Kidney (tissue), 14 donors: ENCODE data around the gene SPRY4. TPM values are rescaled to one million over a fixed set of nuclear protein-coding genes. Genes with fewer than 3 reads are reported as not detected.
A peak's percentile ranks its signal among the peaks of the same experiment; 100 is the strongest.
"Not testable (repeated sequence)": the region's sequence is repeated elsewhere in the genome, so short reads cannot be mapped to it uniquely, and the experiment has no call there.

ENCODE experiments used
- DNase-seq, 5 donors: peaks; one replicate each; pipeline ENCODE4 v3.0.0-alpha.2; 2013 to 2020
- FAIRE-seq: peaks from 2 replicates; lab custom pipeline; 2012; peaks lifted over from hg19 to GRCh38; lab: Jason Lieb, UNC
- H3K27ac ChIP-seq, 2 donors: one replicate each; pipeline ENCODE4 v1.7.0; 2013; ENCODE audit warnings: low read depth in 2 of 2, low read length in 2 of 2, inconsistent platforms in 1 of 2
- H3K27me3 ChIP-seq: one replicate; pipeline ENCODE4 v1.7.1; 2013; ENCODE audit warnings: low read length, inconsistent platforms; ENCODE audit not compliant: control insufficient read depth, insufficient read depth
- H3K36me3 ChIP-seq, 3 donors: one replicate each; pipeline versions ENCODE4 v1.7.0 to v1.7.1; 2013; ENCODE audit warnings: low read length in 3 of 3, control low read depth in 1 of 3, inconsistent platforms in 1 of 3; ENCODE audit not compliant: insufficient read depth in 3 of 3, control insufficient read depth in 2 of 3
- H3K4me1 ChIP-seq, 3 donors: one replicate each; pipeline versions ENCODE4 v1.7.0 to v1.7.1; 2013; ENCODE audit warnings: low read length in 3 of 3, inconsistent platforms in 1 of 3, low read depth in 1 of 3; ENCODE audit not compliant: control insufficient read depth in 2 of 3, insufficient read depth in 2 of 3
- H3K4me3 ChIP-seq, 3 donors: one replicate each; pipeline versions ENCODE4 v1.7.0 to v1.8.1; 2013; ENCODE audit warnings: low read length in 3 of 3, control low read depth in 1 of 3, inconsistent platforms in 1 of 3
- H3K9ac ChIP-seq, 3 donors: one replicate each; pipeline versions ENCODE4 v1.7.0 to v1.7.1; 2013; ENCODE audit warnings: low read length in 3 of 3, control low read depth in 1 of 3, inconsistent platforms in 1 of 3
- H3K9me3 ChIP-seq, 3 donors: one replicate each; pipeline versions ENCODE4 v1.7.0 to v1.7.1; 2013; ENCODE audit warnings: low read length in 3 of 3, control low read depth in 1 of 3, inconsistent platforms in 1 of 3; ENCODE audit not compliant: control insufficient read depth in 2 of 3, insufficient read depth in 1 of 3
- CTCF ChIP-seq: IDR thresholded peaks from 3 replicates; pipeline ENCODE4 v1.5.1; 2012; ENCODE audit warnings: mild to moderate bottlenecking, moderate library complexity, borderline replicate concordance; ENCODE audit not compliant: insufficient read depth; ENCODE audit errors: extremely low read depth
- intact Hi-C: fragments of 100-400 bp; cut with DNase I; formaldehyde crosslinking; loops from one replicate; pipeline ENCODE4 v1.11.1; 2022
- polyA plus RNA-seq: library from polyadenylated mRNA; stranded (reverse); fragments of 350-450 nt; fragmentation: Illumina TruSeq; extraction: RNeasy Lipid Tissue Mini Kit (QIAGEN cat#74804); gene quantifications from one replicate; pipeline ENCODE4 v1.2.3, GENCODE V29; 2014; ENCODE audit warnings: low read depth, low replicate concordance; ENCODE audit not compliant: insufficient read depth
- total RNA-seq: library from RNA; stranded (reverse); fragmentation: NEBNext Ultra II Directional; extraction: Animal tissue kit (Norgen Biotek cat#: 25700); gene quantifications from one replicate; pipeline ENCODE4 v1.2.1, GENCODE V29; 2021
- donor health status: control.
- donor health status: control.
- donor health status: control.
- donor health status: control.
- donor health status: control.
- donor health status: DM: yes; HTN: yes; CAD: no.
- donor health status: Normal renal cell carcinoma (clear cell type).

Gene SPRY4
- total and polyA plus RNA-seq, 2 donors from 2014 or later: 6.0 to 16.6 TPM

- Histone ChIP-seq H3K27ac (no peak overlapping the region), H3K9me3 (no peaks in the 10 kb centered on the region), H3K36me3 (no peaks in the 10 kb centered on the region), H3K4me1 (peaks cover 0 to 10% (median 5%) of the 10 kb centered on the region in 3 donors), H3K9ac (no peak overlapping the region), H3K4me3 (no peak overlapping the region), H3K27me3 (no peaks in the 10 kb centered on the region)
- no peak for TF ChIP-seq CTCF
- intact Hi-C loops: no loop called here
- DNase-seq (no peak), FAIRE-seq (no peak)
Observed at GRCh38 chr5:142353071-142353472, 28.3 kb upstream of the SPRY4 start.

- no peaks in the 10 kb centered on the region for H3K36me3 ChIP-seq
- intact Hi-C loops: no loop called here
- no peak overlapping the region for H3K27ac ChIP-seq
- H3K4me1 ChIP-seq: no peaks in the 10 kb centered on the region
- no peak overlapping the region for H3K4me3 ChIP-seq
- peaks cover 0 to 3% (median 0%) of the 10 kb centered on the region in 3 donors for H3K9me3 ChIP-seq
- no peak overlapping the region for H3K9ac ChIP-seq
- DNase-seq (no peak), FAIRE-seq (no peak)
- no peak for TF ChIP-seq CTCF
- H3K27me3 ChIP-seq: no peaks in the 10 kb centered on the region
Observed at GRCh38 chr5:142350021-142350420, 25.2 kb upstream of the SPRY4 start.

GRCh38 chr5:142346706-142347105 lies 21.9 kb upstream of the SPRY4 start:
- Histone ChIP-seq H3K4me1 (no peaks in the 10 kb centered on the region), H3K9ac (no peak overlapping the region), H3K27ac (no peak overlapping the region), H3K36me3 (no peaks in the 10 kb centered on the region), H3K9me3 (peaks cover 0 to 14% (median 0%) of the 10 kb centered on the region in 3 donors), H3K4me3 (no peak overlapping the region), H3K27me3 (no peaks in the 10 kb centered on the region)
- peak in 1 of 5 donors; percentile 51 for DNase-seq
- no peak for FAIRE-seq
- TF ChIP-seq CTCF: no peak
- intact Hi-C loops: no loop called here

GRCh38 chr5:142344915-142345314 lies 20.1 kb upstream of the SPRY4 start:
- H3K36me3 ChIP-seq, H3K9ac ChIP-seq, intact Hi-C loops, FAIRE-seq, H3K27me3 ChIP-seq, DNase-seq, H3K4me3 ChIP-seq, H3K4me1 ChIP-seq, H3K27ac ChIP-seq: not testable (repeated sequence)
- peaks cover 0 to 14% (median 0%) of the 10 kb centered on the region in 3 donors for H3K9me3 ChIP-seq
